ENCODE data around the gene ZBTB17.

DNA sequence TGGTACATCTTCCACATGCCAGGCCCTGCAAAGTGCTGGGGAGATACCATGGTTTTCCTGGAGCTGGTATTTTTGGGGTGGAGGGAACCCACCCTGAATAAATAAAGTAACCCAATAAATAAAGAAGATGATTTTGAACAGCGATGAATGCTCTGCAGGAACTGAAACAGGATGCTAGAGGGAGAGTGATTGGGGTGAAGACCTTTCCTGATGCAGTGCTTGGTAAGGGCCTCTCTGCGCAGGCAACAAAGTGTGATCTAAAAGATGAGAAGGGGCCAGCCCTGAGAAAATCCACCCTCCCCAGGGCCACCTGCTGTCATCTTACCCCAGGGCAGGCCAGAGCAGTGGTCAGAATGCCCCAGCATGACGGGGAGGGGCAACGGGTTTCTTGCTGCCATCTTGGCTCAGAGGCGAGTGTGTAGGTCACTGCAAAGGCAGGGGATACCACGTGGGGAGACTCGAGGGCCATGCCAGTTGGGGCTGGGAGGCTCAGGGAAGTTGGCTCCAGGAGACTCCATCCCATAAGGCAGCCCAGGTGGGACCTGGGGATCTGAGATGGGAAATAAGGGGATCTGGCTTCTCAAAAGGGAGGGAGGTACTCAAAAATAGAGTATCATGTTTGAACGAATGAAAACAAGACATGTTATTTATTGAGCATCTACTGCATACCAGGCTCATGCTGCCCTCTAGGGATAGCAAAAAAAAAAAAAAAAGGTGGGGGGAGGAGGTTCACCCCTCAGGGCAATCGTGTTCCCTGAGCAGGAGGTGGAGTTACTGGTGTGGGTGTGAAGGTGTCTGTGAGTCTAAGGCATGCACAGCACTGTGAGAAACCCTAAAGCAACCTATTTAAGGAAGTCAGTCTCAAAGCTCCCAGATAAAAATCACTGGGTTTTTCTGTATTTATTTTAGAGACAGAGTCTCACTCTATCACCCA, 30.9 kb upstream of the ZBTB17 start:
- TF ChIP-seq EZH2phosphoT487 (IDR thresholded peaks at IDR 0.05; ENCODE audit: low read depth, severe bottlenecking, unreplicated experiment) (no peak), EZH2 (IDR thresholded peaks at IDR 0.05; ENCODE audit: borderline replicate concordance) (no peak)

All from hepatocyte (in vitro differentiated cells).